CD4-positive, alpha-beta T cell treated with Interleukin-1 beta for 1 hour (primary cell): ENCODE data around the gene NFX1.
"Not testable (repeated sequence)": the region's sequence is repeated elsewhere in the genome, so short reads cannot be mapped to it uniquely, and the experiment has no call there.

ENCODE experiments used
- DNase-seq, 2 donors: peaks; one replicate each; pipeline ENCODE4 v3.0.0-alpha.2; 2020 to 2022

The NFX1 gene

DNA sequence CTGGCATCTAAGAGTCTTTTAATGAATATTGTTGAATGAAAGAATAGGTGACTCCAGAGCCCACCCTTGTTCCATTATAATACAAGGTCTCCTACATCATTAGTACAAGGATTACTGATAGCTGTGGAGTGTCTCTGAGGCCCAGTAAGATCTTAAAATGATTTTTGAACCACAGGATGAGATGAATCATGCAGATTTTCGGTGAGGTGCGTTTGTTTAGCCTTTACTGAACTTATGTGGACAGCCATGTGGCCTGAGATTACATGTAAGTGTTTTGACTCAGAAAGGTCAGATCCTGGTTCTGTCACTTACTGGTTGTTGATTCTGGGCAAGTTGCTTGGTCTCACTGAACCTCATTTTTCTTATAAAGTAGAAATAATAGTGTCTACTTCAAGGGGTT lies 21.6 kb downstream of the NFX1 start:
- no peak for DNase-seq

DNA sequence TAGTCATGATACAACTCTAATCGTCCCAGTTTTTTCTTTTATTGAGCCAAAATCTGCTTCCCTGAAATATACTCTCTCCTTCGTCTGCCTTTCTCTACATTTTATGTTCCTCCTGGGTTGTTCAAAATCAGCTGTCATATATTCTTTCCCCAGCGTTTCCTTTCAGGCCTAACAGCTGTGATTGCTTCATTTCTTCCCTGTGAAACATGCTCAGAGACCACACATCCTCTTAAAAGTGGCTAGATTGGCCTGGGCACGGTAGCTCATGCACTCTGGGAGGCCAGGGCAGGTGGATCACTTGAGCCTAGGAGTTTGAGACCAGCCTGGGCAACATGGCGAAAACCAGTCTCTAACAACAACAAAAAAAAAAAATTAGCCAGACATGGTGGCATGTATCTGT lies 25.1 kb downstream of the NFX1 start:
- DNase-seq: no peak

DNA sequence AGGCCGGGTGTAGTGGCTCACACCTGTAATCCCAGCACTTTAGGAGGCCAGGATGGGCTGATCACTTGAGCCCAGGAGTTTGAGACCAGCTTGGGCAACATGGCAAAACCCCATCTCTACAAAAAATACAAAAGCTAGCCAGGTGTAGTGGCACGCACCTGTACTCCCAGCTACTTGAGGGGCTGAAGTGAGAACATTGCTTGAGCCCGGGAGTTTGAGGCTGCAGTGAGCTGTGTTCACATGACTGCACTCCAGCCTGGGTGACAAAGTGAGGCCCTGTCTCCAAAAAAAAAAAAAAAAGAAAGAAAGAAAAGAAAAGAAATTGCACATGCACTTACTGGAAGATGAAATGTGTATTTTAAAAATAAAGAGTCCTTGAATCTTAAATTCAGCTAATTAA lies 26.8 kb downstream of the NFX1 start:
- not testable (repeated sequence) for DNase-seq

DNA sequence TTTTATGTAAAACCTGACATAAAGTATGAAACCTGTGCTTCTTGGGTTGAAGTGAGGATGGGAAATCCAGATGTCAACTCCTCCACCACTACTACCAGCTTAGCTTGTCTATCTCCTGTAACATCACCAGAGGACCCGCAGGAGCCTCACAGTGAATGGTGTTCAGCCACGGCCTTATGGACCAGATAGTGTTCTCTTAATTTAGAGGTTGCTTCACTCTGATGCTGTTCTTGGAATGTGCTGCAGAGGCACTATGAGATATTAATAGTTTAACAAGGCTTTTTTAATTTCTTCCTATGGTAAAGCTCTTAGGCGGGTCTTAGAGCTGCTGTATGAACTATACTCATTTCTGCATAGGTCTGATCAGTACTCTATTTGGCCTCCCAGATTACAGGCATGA lies 27.9 kb downstream of the NFX1 start:
- DNase-seq: no peak

GRCh38 chr9:33318781-33319180 lies 28.5 kb downstream of the NFX1 start:
- DNase-seq: no peak

- DNase-seq: no peak
Measured at GRCh38 chr9:33320230-33320567, 29.9 kb downstream of the NFX1 start.

- DNase-seq: no peak
Measured at GRCh38 chr9:33320568-33321261, 30.4 kb downstream of the NFX1 start.

GRCh38 chr9:33329117-33329563 lies 38.8 kb downstream of the NFX1 start:
- no peak for DNase-seq

GRCh38 chr9:33329979-33330378 lies 39.7 kb downstream of the NFX1 start:
- no peak for DNase-seq

GRCh38 chr9:33331377-33331891 lies 41.1 kb downstream of the NFX1 start:
- no peak for DNase-seq

- no peak for DNase-seq
Measured at GRCh38 chr9:33332011-33332410, 41.7 kb downstream of the NFX1 start.

- not testable (repeated sequence) for DNase-seq
Measured at GRCh38 chr9:33332956-33333355, 42.6 kb downstream of the NFX1 start.

- DNase-seq: no peak
Measured at GRCh38 chr9:33340186-33340585, 49.9 kb downstream of the NFX1 start.

DNA sequence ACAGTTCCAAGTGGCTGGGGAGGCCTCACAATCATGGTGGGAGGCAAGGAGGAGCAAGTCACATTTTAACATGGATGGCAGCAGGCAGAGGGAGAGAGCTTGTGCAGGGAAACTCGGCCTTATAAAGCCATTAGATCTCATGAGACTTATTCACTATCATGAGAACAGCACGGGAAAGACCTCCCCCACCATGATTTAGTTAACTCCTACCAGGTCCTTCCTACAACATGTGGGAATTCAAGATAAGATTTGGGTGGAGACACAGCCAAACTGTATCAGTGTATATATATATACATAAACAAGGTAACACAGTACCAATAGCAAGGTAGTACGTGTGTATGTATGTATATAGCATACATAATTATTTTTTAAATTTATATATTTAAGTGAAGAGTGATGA lies 50.9 kb downstream of the NFX1 start:
- no peak for DNase-seq

DNA sequence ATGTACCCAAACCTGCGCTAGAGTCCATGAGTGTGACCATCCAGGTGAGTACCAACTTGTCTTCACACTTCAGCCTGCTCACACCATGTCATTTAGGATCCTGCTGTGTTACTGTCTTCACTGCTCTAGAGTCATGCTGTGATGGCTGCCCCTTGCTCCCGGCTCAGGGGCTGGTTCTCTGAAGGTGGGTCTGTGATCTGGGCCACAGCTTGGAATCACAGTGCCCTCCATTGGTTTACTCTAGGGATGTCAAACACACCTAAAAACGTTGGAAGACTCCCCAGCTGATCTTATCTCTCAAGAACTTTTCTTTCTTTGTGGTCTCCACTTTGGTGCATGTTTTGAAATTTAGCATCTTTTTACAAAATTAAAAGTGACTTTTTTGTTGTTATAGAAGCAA lies 53.8 kb downstream of the NFX1 start:
- DNase-seq: no peak

GRCh38 chr9:33346564-33346963 lies 56.2 kb downstream of the NFX1 start:
- DNase-seq: no peak

- DNase-seq: no peak
Measured at GRCh38 chr9:33348998-33349397, 58.7 kb downstream of the NFX1 start.

DNA sequence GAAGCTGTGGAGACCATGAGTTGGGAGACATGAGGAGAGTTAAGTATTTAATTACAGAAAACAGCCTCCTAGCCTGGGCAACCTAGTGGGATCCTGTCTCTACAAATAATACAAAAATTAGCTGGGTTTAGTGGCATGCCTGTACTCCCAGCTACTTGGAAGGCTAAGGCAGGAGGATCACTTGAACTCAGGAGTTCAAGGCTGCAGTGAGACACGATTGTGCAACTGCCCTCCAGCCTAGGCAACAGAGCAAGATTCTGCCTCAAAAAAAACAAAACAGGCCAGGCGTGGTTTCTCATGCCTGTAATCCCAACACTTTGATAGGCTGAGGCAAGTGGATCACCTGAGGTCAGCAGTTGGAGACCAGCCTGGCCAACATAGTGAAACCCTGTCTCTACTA lies 59.4 kb downstream of the NFX1 start:
- no peak for DNase-seq

DNA sequence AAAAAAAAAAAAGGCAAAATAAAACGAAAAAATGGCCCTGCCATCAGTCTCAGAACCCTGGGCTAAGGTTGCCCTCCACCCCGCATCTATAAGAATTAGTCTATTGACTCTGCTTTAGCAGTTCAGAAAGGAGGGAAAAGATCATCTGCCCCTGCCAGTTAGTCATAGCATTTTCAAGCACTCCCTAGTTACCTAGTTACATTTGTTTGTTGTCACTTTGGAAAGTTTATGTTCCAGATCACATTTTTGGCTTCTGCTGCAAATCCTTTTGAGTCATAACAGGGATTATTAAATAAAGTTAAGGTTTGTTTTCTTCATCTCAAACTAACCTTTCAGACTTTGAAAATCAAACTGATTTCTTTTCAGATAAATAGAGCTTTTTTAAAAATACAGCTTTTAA lies 60.0 kb downstream of the NFX1 start:
- DNase-seq: no peak

DNA sequence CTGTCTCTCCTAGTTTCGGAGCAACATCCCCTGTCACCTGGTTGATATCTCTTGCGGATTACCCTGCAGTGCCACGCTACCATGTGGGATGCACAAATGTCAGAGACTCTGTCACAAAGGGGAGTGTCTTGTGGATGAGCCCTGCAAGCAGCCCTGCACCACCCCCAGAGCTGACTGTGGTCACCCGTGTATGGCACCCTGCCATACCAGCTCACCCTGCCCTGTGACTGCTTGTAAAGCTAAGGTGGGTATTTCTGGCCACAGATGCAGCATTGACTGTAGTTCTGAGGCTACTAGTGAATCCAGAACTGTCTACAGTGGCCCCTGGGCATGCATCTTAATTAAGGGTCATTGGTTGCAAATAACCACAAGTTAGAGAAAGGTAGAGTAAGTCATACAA lies 61.2 kb downstream of the NFX1 start:
- no peak for DNase-seq

GRCh38 chr9:33354651-33355211 lies 64.4 kb downstream of the NFX1 start:
- no peak for DNase-seq

- DNase-seq: no peak
Measured at GRCh38 chr9:33355933-33356332, 65.6 kb downstream of the NFX1 start.

GRCh38 chr9:33358641-33359040 lies 68.3 kb downstream of the NFX1 start:
- not testable (repeated sequence) for DNase-seq

GRCh38 chr9:33364127-33364526 lies 73.8 kb downstream of the NFX1 start:
- DNase-seq: no peak

GRCh38 chr9:33364814-33365213 lies 74.5 kb downstream of the NFX1 start:
- DNase-seq: not testable (repeated sequence)
